Stimulated activated CD4-positive, alpha-beta T cell treated with anti-CD3 and anti-CD28 coated beads, Interleukin-12 subunit alpha, Interleukin-12 subunit beta, amount 100 ng/mL, for 48 hours (primary cell): ENCODE measurements around the gene PDCD7.
A peak's percentile ranks its signal among the peaks of the same experiment; 100 is the strongest.

Experiments
- DNase-seq, 3 donors: peaks; one replicate each; pipeline ENCODE4 v3.0.0-alpha.2; 2020; ENCODE audit warnings: low read depth in 2 of 3, low spot score in 1 of 3

The PDCD7 gene

DNA sequence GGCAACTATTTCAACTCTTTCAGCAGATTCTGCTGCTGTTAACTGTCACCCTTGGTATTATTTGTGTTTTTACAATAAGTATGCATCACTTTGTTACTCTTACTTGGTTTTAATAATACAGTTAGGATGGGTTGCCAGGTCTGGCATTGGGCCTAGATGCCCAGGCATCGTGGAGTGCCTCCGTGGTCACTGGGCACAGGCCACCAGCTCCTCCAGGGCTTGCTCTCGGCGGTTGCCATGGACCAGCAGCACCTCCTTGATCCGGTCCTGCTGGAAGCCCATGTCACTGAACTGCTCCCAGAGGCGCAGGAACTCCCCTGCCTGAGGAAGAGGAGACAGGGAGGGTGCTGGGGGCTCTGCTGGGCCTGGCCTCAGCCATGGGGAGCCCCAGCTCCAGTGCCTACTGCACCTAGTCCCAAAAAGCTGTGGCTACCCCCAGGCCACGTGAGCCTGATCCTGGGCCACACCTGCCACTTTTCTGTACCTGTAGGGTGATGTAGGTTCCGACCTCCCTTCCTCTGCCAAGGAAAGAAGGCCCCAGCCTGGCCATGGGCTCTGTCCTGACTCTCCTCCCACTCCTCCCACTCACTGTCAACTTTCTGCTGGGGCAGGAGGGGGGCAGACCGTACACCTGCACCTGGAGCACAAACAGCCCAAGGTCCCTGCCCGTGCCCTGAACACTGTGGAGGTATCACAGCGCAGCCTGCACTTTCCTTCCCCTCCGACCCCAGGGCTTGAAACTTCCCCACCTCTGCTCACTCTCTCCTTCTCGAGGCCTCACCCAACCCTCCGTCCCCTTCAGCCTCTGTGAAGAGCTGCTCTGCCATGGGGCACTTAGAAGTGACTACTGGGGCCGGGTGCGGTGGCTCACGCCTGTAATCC, 40.5 kb downstream of the PDCD7 start:
- no peak for DNase-seq

DNA sequence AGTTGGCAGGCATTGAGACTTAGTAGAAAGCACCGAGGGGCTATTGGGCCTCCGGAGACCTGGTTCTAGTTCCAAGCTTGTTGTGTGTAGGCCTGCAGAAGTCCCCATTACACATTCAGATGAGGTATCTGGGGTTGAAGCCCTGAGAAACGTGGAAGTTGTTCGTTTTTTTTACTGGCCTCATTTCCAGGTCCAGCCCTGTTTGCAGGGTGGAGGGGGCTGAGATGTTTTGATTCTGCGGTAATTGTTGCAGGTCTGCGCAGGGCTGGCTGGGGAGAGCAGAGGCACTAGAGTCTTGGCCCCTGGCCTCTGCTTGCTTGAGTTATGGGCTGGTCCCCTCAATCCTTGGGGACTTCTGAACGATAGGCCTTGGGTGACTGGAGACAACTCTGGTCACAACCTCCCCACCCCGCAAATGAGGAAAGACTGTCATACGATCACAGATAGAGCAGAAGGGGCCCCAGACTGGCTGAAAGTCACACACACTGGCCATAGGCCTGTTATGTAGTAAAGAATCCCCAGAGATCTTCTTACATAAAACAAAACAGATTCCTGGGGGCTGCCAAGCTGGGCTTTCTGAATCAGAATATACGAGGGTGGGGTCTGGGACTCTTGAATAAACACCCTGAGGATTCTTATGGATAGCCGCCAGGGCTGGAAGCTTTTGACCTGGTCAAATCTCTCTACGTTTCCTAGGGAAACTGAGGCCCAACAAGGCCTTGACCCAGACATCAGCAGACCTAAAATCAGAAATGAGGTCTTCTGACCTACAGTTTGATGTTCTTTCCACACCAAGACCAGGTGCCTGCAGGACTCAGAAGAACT, 41.5 kb downstream of the PDCD7 start:
- DNase-seq = no peak

- DNase-seq = no peak
These were observed 44.3 kb downstream of the PDCD7 start for GRCh38 chr15:65089206-65089824.

- DNase-seq = no peak
These were observed 45.0 kb downstream of the PDCD7 start for GRCh38 chr15:65088643-65089021.

- DNase-seq = no peak
These were observed 45.5 kb downstream of the PDCD7 start for GRCh38 chr15:65087873-65088642.

DNA sequence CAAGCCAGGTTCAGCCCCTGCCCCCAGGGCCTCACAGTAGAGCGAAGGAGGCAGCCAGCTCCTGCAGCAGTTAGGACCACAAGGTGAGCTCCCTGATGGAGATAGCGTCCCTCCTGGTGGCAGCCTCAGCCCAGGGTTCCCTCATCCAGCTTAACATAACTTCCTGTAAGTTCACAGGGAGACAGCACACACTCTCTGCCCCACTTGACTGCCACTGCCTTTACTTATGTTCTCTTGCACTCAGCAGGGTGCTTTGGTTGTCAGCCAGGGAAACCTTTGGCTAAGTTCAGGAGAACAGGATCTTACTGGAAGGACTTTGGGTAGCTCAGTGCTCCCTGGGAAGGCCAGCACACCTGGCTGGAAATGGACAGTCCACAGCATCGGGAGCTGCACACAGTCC, 46.2 kb downstream of the PDCD7 start:
- DNase-seq = no peak

- no peak for DNase-seq
These were observed 46.9 kb downstream of the PDCD7 start for GRCh38 chr15:65086680-65087111.

GRCh38 chr15:65085990-65086679, 47.5 kb downstream of the PDCD7 start:
- no peak for DNase-seq

DNA sequence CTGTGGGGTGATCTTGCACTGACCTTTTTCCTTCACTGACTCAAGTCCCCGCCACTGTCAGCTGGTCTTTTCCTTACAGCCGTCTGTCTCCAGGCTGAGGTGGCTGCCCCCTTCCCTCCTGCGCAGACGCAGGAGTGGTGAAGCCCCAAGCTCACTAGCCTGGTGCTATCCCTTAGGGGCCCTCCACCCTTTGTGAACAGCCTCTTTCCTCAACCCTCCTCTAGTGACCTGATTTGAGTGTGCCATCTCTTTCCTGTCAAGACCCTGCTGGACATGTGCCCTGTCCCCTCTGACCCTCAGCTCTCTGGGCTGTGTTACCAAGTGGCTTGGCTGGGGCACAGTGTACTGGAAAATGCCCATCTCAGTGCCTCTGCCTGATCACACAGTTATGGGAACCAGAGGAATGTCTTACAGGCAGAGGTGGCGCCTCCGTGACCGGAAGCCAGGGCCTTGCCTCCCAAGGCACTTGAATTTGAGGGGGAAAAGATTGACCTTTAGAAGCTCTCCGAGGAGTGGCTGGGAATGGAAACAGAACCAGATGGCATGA, 48.3 kb downstream of the PDCD7 start:
- DNase-seq = no peak

- no peak for DNase-seq
These were observed 49.0 kb downstream of the PDCD7 start for GRCh38 chr15:65084500-65085206.

GRCh38 chr15:65083262-65083701, 50.3 kb downstream of the PDCD7 start:
- no peak for DNase-seq

DNA sequence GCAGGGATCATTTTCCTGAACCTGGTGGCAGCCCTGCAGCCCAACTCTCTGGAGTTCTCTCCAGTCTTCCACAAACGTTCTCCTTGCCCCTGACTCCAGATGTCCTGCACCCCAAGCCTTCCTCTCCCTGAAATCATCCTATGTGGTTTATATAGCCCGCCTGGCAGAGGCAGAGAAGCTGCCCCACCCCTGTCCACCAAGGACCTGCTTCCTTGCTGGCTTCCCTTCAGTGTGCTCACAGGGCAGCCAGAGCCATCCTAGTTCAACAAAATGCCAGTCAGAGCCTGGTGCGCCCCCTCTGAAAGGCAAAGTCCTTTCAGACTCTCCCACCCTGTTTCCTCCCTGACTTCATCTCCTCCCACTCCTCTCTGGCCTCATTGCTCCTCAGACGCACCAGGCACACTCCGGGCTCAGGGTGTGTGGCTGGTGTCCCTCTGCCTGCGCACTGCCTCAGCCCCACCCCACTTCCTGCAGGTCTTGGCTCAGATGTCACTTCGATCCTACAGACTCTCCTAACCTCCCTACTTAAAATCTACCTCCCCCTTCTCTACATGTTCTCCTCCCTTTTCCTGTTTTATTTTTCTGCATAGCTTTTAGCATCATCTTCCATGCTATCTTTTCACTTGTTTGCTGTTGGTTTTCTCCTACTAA, 51.2 kb downstream of the PDCD7 start:
- DNase-seq = no peak

DNA sequence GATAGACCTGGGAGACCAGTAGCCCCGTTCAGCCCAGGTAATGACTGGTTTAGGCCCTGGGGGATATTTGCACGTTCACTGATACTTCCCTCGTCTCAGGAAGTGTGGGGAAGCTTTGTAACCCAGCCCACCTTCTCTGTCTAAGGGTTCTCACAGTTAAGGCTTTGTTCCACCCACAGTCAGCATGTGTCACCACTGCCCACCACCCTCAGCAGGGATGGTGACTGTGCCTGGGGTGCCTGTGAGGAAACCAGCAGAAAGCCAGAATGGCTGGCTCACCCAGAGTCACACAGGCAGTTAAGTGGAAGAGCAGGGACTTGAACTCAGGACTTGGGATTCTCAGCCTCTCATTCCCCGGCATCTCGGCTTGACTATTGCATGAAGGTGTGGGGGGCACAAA, 51.9 kb downstream of the PDCD7 start:
- DNase-seq = no peak

DNA sequence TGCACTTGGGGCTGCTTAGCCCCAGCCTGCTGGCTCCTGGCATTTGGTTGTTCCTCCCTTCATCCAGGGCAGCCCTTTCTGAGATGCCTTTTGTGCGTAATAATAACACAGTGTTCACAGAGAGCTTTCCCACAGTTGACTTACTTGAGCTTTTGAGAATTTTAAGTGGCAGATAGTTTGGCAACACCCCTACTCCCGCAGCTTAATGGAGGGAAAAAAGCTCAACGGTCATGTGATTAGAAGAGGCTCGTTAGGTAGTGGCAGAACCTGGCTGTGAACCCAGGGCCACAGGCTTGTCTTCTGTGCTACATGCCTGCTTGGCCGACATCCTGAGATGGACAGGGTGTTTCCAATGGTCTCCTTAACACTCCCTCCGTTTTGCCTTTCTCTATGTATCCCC, 52.3 kb downstream of the PDCD7 start:
- no peak for DNase-seq

DNA sequence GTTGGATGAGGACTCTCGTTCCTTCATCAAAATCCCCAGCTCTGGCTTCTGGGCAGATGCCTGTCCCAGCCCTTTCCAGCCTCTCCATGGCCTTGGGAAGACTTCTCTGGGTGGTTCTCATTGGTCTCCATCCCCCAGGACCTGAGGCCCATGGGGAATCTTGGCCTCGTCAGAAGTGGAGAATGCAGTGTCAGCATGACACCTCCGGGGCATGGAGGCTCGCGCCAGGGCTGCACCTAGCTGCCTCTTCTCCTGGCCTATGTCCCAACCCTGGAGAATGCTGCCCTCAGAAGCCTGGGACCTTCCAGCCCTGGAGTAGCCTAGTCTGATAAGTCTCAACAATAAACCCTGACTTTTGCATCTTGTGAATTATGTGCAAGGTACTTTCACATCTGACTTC, 54.0 kb downstream of the PDCD7 start:
- no peak for DNase-seq

DNA sequence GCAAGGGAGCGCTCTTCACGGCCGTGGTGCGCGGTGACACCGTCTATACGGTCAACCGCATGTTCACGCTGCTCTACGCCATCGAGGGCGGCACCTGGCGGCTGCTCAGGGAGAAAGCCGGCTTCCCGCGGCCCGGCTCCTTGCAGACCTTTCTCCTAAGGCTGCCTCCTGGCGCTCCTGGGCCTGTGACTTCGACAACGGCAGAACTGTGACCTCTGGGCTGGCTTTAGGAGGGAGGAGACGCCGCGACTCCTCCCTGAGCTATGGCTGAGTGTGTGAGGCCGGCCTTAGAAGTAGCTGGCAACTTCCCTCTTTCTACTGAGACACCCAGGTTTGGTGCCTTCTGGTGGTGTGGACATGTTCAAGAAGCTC, 55.6 kb downstream of the PDCD7 start:
- DNase-seq = peak; percentile 25 to 52 (median 35)

DNA sequence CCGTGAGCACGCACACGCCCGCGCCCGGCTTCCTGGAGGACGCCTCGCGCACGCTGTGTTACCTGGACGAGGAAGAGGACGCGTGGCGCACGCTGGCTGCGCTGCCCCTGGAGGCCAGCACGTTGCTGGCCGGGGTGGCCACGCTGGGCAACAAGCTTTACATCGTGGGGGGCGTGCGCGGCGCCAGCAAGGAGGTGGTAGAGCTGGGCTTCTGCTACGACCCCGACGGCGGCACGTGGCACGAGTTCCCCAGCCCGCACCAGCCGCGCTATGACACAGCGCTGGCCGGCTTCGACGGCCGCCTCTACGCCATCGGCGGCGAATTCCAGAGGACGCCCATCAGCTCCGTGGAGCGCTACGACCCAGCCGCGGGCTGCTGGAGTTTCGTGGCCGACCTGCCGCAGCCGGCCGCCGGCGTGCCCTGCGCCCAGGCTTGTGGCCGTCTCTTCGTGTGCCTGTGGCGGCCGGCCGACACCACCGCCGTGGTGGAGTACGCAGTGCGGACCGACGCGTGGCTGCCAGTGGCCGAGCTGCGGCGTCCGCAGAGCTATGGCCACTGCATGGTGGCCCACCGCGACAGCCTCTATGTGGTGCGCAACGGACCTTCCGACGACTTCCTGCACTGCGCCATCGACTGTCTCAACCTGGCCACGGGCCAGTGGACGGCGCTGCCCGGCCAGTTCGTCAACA, 56.2 kb downstream of the PDCD7 start:
- no peak for DNase-seq

DNA sequence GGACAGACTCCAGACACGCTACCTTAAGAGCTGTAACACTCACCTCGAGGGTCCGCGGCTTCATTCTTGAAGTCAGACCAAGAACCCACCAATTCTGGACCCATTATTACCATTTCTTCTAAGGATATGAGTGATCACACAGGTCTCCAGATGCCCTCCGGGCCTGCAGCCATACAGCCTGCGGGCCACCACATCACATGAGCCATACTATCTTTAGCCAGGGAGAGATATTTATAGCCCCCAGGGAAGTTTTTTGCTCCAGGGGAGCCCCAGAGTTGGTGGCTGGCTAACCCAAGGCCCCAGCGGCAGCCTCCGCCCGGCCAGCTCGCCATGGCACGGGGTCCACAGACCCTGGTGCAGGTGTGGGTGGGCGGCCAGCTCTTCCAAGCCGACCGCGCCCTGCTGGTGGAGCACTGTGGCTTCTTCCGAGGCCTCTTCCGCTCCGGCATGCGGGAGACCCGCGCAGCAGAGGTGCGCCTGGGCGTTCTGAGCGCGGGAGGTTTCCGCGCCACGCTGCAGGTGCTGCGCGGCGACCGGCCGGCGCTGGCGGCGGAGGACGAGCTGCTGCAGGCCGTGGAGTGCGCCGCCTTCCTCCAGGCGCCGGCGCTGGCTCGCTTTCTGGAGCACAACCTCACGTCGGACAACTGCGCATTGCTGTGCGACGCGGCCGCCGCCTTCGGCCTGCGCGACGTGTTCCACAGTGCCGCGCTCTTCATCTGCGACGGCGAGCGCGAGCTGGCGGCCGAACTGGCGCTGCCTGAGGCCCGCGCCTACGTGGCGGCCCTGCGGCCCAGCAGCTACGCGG, 56.9 kb downstream of the PDCD7 start, which contains the start of gene KBTBD13:
TSS of gene KBTBD13 (plus strand) at position 261 of the 805 bp plus-strand sequence. CDS start at position 331, 70 bp downstream.
- no peak for DNase-seq
